HG03460 (cell line): Measurements from ENCODE around the gene RNF40.

Source experiments
- ATAC-seq: cut with Tn5 transposase; IDR thresholded peaks from one replicate; pipeline ENCODE4 v1.9.1; 2021; ENCODE audit not compliant: unreplicated experiment

Gene RNF40

GRCh38 chr16:30740364-30741251 lies 21.5 kb upstream of the RNF40 start:
- ATAC-seq = no peak

- no peak for ATAC-seq
Measured at GRCh38 chr16:30741461-30741914, 20.6 kb upstream of the RNF40 start.

- ATAC-seq = no peak
Measured at GRCh38 chr16:30743716-30744115, 18.4 kb upstream of the RNF40 start.

GRCh38 chr16:30744183-30744582 lies 17.9 kb upstream of the RNF40 start:
- no peak for ATAC-seq

GRCh38 chr16:30745082-30745481 lies 17.0 kb upstream of the RNF40 start:
- ATAC-seq = no peak

- no peak for ATAC-seq
Measured at GRCh38 chr16:30746638-30747175, 15.4 kb upstream of the RNF40 start.

GRCh38 chr16:30747331-30747730 lies 14.8 kb upstream of the RNF40 start:
- ATAC-seq = no peak

GRCh38 chr16:30747799-30748633 lies 14.1 kb upstream of the RNF40 start, which contains the start of gene PHKG2:
Gene PHKG2 (plus strand): TSS chr16:30748425. CDS start chr16:30748821, 396 bp downstream.
- ATAC-seq = peak; percentile 96

- no peak for ATAC-seq
Measured at GRCh38 chr16:30748634-30749445, 13.3 kb upstream of the RNF40 start.

- no peak for ATAC-seq
Measured at GRCh38 chr16:30750201-30750600, 11.9 kb upstream of the RNF40 start.

GRCh38 chr16:30750876-30751465 lies 11.2 kb upstream of the RNF40 start:
- ATAC-seq = no peak

- no peak for ATAC-seq
Measured at GRCh38 chr16:30753596-30753995, 8.5 kb upstream of the RNF40 start.

- ATAC-seq = no peak
Measured at GRCh38 chr16:30755955-30756780, 6.0 kb upstream of the RNF40 start.

GRCh38 chr16:30756781-30757100 lies 5.4 kb upstream of the RNF40 start:
- ATAC-seq = no peak

GRCh38 chr16:30757316-30757715 lies 4.8 kb upstream of the RNF40 start:
- no peak for ATAC-seq

- no peak for ATAC-seq
Measured at GRCh38 chr16:30758988-30759491, 3.1 kb upstream of the RNF40 start.

GRCh38 chr16:30760001-30760559 lies 2.0 kb upstream of the RNF40 start:
- no peak for ATAC-seq

GRCh38 chr16:30760577-30761426 lies 1.3 kb upstream of the RNF40 start:
- ATAC-seq = no peak
